ENCODE data around the gene MYF5. TPM values are rescaled to one million over a fixed set of nuclear protein-coding genes. Genes with fewer than 3 reads are reported as not detected.

MYF5 gene
- total RNA-seq, 2 experiments from 2014 or later = not detected

DNA sequence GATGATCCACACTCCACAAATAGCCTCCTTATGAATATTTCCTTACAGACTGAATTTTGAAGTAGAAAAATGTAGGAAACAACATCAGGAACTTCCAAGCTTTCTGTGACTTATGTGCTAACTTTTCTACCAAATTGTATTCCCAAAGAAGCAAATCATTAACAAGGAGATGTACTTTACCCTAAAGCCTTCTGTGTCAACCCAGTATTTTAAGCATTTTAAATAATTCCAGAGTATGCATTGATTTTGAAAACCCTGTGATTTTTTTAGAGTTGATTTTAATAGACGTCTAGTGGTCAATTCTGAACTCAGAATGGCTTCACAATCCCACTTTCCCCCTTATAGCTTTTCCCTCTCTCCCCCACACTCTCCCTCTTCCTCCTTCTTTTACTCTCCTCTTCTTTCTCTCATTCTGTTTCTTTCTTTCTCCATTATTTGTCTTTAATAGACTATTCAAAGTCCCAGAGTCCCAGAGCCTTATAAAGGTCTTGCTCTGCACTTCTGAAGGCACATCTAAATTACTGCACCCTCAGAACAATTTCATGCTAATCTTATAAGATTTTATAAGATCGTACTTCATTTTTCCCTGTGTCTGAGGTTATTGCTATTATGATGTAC is 19.3 kb upstream of the MYF5 start:
- Mint-ChIP-seq H3K27me3 (no peaks in the 10 kb centered on the region), H3K36me3 (ENCODE audit: low read depth) (no peaks in the 10 kb centered on the region), H3K9me3 (no peaks in the 10 kb centered on the region), H3K4me3 (no peak overlapping the region), H3K4me1 (ENCODE audit: low read depth) (no peaks in the 10 kb centered on the region), H3K27ac (no peak overlapping the region)
- Histone ChIP-seq H3K36me3 (ENCODE audit: insufficient read depth, low read length) (no peaks in the 10 kb centered on the region), H3K4me1 (ENCODE audit: insufficient read depth, low read length) (no peaks in the 10 kb centered on the region), H3K9me3 (ENCODE audit: control insufficient read depth in 1 of 2, insufficient read depth in 1 of 2, low read length in 2 of 2) (no peaks in the 10 kb centered on the region), H3K4me3 (ENCODE audit: low read length) (no peak overlapping the region), H3K27ac (ENCODE audit: low read depth in 1 of 2, low read length in 2 of 2) (no peak overlapping the region), H3K27me3 (ENCODE audit: control insufficient read depth in 1 of 2, insufficient read depth in 2 of 2, low read length in 2 of 2) (no peaks in the 10 kb centered on the region)
- TF ChIP-seq, protein P1, sequence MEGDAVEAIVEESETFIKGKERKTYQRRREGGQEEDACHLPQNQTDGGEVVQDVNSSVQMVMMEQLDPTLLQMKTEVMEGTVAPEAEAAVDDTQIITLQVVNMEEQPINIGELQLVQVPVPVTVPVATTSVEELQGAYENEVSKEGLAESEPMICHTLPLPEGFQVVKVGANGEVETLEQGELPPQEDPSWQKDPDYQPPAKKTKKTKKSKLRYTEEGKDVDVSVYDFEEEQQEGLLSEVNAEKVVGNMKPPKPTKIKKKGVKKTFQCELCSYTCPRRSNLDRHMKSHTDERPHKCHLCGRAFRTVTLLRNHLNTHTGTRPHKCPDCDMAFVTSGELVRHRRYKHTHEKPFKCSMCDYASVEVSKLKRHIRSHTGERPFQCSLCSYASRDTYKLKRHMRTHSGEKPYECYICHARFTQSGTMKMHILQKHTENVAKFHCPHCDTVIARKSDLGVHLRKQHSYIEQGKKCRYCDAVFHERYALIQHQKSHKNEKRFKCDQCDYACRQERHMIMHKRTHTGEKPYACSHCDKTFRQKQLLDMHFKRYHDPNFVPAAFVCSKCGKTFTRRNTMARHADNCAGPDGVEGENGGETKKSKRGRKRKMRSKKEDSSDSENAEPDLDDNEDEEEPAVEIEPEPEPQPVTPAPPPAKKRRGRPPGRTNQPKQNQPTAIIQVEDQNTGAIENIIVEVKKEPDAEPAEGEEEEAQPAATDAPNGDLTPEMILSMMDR (IDR thresholded peaks at IDR 0.05) = no peak
- ATAC-seq (ENCODE audit: poor library complexity) (no peak), DNase-seq (no peak)
- intact Hi-C loops (cut with DNase I, micrococcal nuclease) = no loop called here
- CTCF ChIA-PET = no interaction called here
- POLR2A ChIA-PET = no interaction called here

DNA sequence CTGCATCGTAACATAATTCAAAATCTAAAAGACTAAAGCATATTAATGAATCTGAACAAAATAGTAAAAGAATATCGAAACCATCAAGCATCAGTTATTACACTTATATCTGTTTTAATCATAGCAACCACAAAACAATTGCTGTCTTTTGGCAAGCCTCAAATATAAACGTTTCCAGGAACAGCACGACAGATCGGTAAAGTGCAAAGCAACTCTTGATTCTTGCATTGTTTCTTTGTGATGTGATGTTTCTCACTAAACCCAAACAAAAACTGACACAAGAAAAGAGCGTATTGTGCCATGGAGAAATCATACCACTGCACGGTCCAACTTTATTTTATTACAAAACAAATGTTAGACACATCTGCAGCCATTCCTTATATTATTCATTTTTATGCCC is 18.5 kb upstream of the MYF5 start:
- ATAC-seq (ENCODE audit: poor library complexity) = no peak
- H3K27me3 ChIP-seq (ENCODE audit: control insufficient read depth in 1 of 2, insufficient read depth in 2 of 2, low read length in 2 of 2) = no peaks in the 10 kb centered on the region
- Mint-ChIP-seq H3K9me3 (no peaks in the 10 kb centered on the region), H3K27ac (no peak overlapping the region), H3K27me3 (no peaks in the 10 kb centered on the region), H3K4me1 (ENCODE audit: low read depth) (no peaks in the 10 kb centered on the region), H3K36me3 (ENCODE audit: low read depth) (no peaks in the 10 kb centered on the region), H3K4me3 (no peak overlapping the region)
- DNase-seq = no peak
- no peaks in the 10 kb centered on the region for H3K36me3 ChIP-seq (ENCODE audit: insufficient read depth, low read length)
- no peak overlapping the region for H3K27ac ChIP-seq (ENCODE audit: low read depth in 1 of 2, low read length in 2 of 2)
- H3K4me3 ChIP-seq (ENCODE audit: low read length) = no peak overlapping the region
- H3K4me1 ChIP-seq (ENCODE audit: insufficient read depth, low read length) = no peaks in the 10 kb centered on the region
- ChIA-PET POLR2A (no interaction called here), CTCF (no interaction called here)
- H3K9me3 ChIP-seq (ENCODE audit: control insufficient read depth in 1 of 2, insufficient read depth in 1 of 2, low read length in 2 of 2) = no peaks in the 10 kb centered on the region
- TF ChIP-seq, protein P1 (IDR thresholded peaks at IDR 0.05) = no peak
- intact Hi-C loops (cut with DNase I, micrococcal nuclease) = no loop called here

DNA sequence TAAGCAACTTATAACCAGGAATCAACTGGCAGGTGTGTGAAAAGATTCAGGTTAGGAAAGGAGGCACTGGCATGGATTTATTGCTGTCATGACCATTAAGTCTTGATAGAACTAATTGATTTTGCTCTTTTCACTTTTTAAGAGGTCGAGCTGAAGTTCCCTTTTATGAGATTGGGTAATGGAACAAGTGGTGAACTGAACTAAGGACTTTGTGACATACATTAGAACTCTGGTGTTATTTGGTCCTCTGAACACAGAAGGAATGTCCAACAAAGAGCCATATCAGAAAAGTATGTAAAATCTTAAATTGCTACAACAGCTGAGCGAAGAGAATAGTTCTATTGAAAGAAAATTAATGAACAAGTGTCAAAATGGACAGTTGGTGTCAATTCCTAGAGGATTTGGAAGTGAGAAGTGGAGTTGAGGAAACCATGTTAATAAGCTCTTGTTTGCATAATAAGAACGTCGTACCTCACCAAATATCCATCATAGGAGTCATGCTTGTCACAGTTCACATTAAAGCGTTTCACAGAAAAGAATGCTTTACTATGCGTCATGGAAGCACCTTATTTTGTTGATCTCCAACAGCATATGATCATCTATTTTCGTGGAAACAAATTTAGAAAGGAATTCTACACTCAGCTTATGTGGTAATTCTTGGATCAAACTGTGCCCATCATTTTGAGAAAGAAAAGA is 17.7 kb upstream of the MYF5 start:
- no peak overlapping the region for H3K4me3 Mint-ChIP-seq
- ChIA-PET CTCF (no interaction called here), POLR2A (no interaction called here)
- no peaks in the 10 kb centered on the region for H3K36me3 Mint-ChIP-seq (ENCODE audit: low read depth)
- no peaks in the 10 kb centered on the region for H3K27me3 Mint-ChIP-seq
- no peak overlapping the region for H3K4me3 ChIP-seq (ENCODE audit: low read length)
- no peak overlapping the region for H3K27ac Mint-ChIP-seq
- no peaks in the 10 kb centered on the region for H3K9me3 Mint-ChIP-seq
- intact Hi-C loops (cut with DNase I, micrococcal nuclease) = no loop called here
- no peaks in the 10 kb centered on the region for H3K9me3 ChIP-seq (ENCODE audit: control insufficient read depth in 1 of 2, insufficient read depth in 1 of 2, low read length in 2 of 2)
- no peak for ATAC-seq (ENCODE audit: poor library complexity)
- H3K4me1 ChIP-seq (ENCODE audit: insufficient read depth, low read length) = no peaks in the 10 kb centered on the region
- no peaks in the 10 kb centered on the region for H3K36me3 ChIP-seq (ENCODE audit: insufficient read depth, low read length)
- H3K27ac ChIP-seq (ENCODE audit: low read depth in 1 of 2, low read length in 2 of 2) = no peak overlapping the region
- no peaks in the 10 kb centered on the region for H3K4me1 Mint-ChIP-seq (ENCODE audit: low read depth)
- no peaks in the 10 kb centered on the region for H3K27me3 ChIP-seq (ENCODE audit: control insufficient read depth in 1 of 2, insufficient read depth in 2 of 2, low read length in 2 of 2)
- TF ChIP-seq, protein P1 (IDR thresholded peaks at IDR 0.05) = no peak
- DNase-seq = no peak

All from CD4-positive, alpha-beta T cell (primary cell).